CD4-positive, alpha-beta memory T cell (primary cell): ENCODE data around the gene ATXN7. TPM values are rescaled to one million over a fixed set of nuclear protein-coding genes. Genes with fewer than 3 reads are reported as not detected.

Experiments
- CTCF ChIA-PET: fragments of 350-600 bp; sonication (Branson Sonifier 250); formaldehyde crosslinking; loops from one replicate; lab custom pipeline; 2021; ENCODE audit warnings: inconsistent platforms; ENCODE audit not compliant: partially characterized antibody; lab: Charles Lee
- POLR2A ChIA-PET: fragments of 350-600 bp; sonication (Branson Sonifier 250); formaldehyde crosslinking; loops from one replicate; lab custom pipeline; 2021; ENCODE audit not compliant: partially characterized antibody; lab: Charles Lee
- DNase-seq, 5 donors: peaks; one replicate each; pipeline versions ENCODE4 v3.0.0 to v3.0.0-alpha.2; 2020 to 2022; ENCODE audit warnings: mixed read lengths in 1 of 5
- H3K27ac ChIP-seq: one replicate; pipeline ENCODE4 v1.7.0; 2013; ENCODE audit warnings: low read depth, low read length
- H3K27me3 ChIP-seq: 2 replicates; pipeline ENCODE4 v1.7.0; 2013; ENCODE audit warnings: mild to moderate bottlenecking, low read length, moderate library complexity; ENCODE audit not compliant: insufficient read depth
- H3K36me3 ChIP-seq: 2 replicates; pipeline ENCODE4 v1.7.0; 2013; ENCODE audit warnings: mild to moderate bottlenecking, low read length, moderate library complexity; ENCODE audit not compliant: insufficient read depth
- H3K4me1 ChIP-seq: 2 replicates; pipeline ENCODE4 v1.7.0; 2013; ENCODE audit warnings: mild to moderate bottlenecking, low read length, moderate library complexity; ENCODE audit not compliant: insufficient read depth
- H3K4me3 ChIP-seq, 2 donors: one replicate each; pipeline ENCODE4 v1.7.0; 2013; ENCODE audit warnings: low read length in 2 of 2, mild to moderate bottlenecking in 1 of 2
- H3K9me3 ChIP-seq, 2 donors: one replicate each; pipeline ENCODE4 v1.7.0; 2013; ENCODE audit warnings: low read length in 2 of 2, control low read depth in 1 of 2; ENCODE audit not compliant: control insufficient read depth in 1 of 2
- H3K27ac Mint-ChIP-seq, 7 donors: one replicate each; pipeline ENCODE4 v1.8.0; 2020 to 2021; ENCODE audit warnings: mixed read lengths in 7 of 7, mild to moderate bottlenecking in 6 of 7, inconsistent platforms in 3 of 7, moderate library complexity in 3 of 7
- H3K27me3 Mint-ChIP-seq, 2 donors: one replicate each; pipeline ENCODE4 v1.8.0; 2020 to 2021; ENCODE audit warnings: mixed read lengths in 2 of 2
- H3K36me3 Mint-ChIP-seq, 2 donors: one replicate each; pipeline ENCODE4 v1.8.0; 2020 to 2021; ENCODE audit warnings: mixed read lengths in 2 of 2, inconsistent platforms in 1 of 2, mild to moderate bottlenecking in 1 of 2
- H3K4me1 Mint-ChIP-seq, 4 donors: one replicate each; pipeline ENCODE4 v1.8.0; 2020 to 2021; ENCODE audit warnings: mixed read lengths in 4 of 4, mild to moderate bottlenecking in 1 of 4
- H3K4me3 Mint-ChIP-seq, 8 donors: one replicate each; pipeline ENCODE4 v1.8.0; 2020 to 2021; ENCODE audit warnings: mixed read lengths in 8 of 8, mild to moderate bottlenecking in 7 of 8, moderate library complexity in 6 of 8, inconsistent platforms in 3 of 8
- H3K9me3 Mint-ChIP-seq, 8 donors: one replicate each; pipeline ENCODE4 v1.8.0; 2020 to 2021; ENCODE audit warnings: mixed read lengths in 8 of 8, mild to moderate bottlenecking in 5 of 8, inconsistent platforms in 3 of 8, moderate library complexity in 1 of 8
- intact Hi-C: fragments of 100-400 bp; cut with micrococcal nuclease; formaldehyde crosslinking; loops from one replicate; pipeline ENCODE4 v1.15.1; 2023
- polyA plus RNA-seq, 2 donors: library from polyadenylated mRNA; unstranded; fragments of 300-500 nt; fragmentation: Illumina TruSeq; gene quantifications; one replicate each; pipeline ENCODE4 v1.2.3, GENCODE V29; 2021
- total RNA-seq, 2 experiments: library from RNA; stranded (reverse); gene quantifications; one replicate each; pipeline ENCODE4 v1.2.3, GENCODE V29; 2021

Gene ATXN7
- total and polyA plus RNA-seq, 4 experiments from 2014 or later = 13.4 to 160 (median 89.2) TPM

- Histone ChIP-seq H3K4me3 (no peak overlapping the region), H3K4me1 (peaks cover 63% of the 10 kb centered on the region), H3K36me3 (no peaks in the 10 kb centered on the region), H3K27me3 (no peaks in the 10 kb centered on the region), H3K9me3 (no peaks in the 10 kb centered on the region), H3K27ac (no peak overlapping the region)
- POLR2A ChIA-PET = interaction anchor here (1.5 kb wide), 1 partner anchor 11 kb away, joined by 6 read pairs; the partner anchor contains the start of genes ATXN7 and THOC7
- H3K4me1 Mint-ChIP-seq = peaks cover 53 to 83% (median 67%) of the 10 kb centered on the region in 4 donors
- no peak for DNase-seq
- intact Hi-C loops = no loop called here
- H3K27ac Mint-ChIP-seq = no peak overlapping the region
- H3K36me3 Mint-ChIP-seq = peaks cover 0 to 3% of the 10 kb centered on the region in 2 donors
- no peaks in the 10 kb centered on the region for H3K27me3 Mint-ChIP-seq
- H3K9me3 Mint-ChIP-seq = no peaks in the 10 kb centered on the region
- no peak overlapping the region for H3K4me3 Mint-ChIP-seq
- CTCF ChIA-PET = interaction anchor here (0.8 kb wide), 1 partner anchor 8 kb away, joined by 3 read pairs; no protein-coding TSS in a partner anchor
These were observed 11.1 kb downstream of the ATXN7 start for GRCh38 chr3:63874769-63875168.

GRCh38 chr3:63875510-63875909, 11.8 kb downstream of the ATXN7 start:
- H3K9me3 ChIP-seq = no peaks in the 10 kb centered on the region
- H3K4me3 ChIP-seq = no peak overlapping the region
- intact Hi-C loops = no loop called here
- Mint-ChIP-seq H3K27ac (peak overlapping the region in 4 of 7 donors; percentile 5 to 63 (median 12)), H3K36me3 (peaks cover 0 to 3% of the 10 kb centered on the region in 2 donors), H3K27me3 (no peaks in the 10 kb centered on the region), H3K9me3 (no peaks in the 10 kb centered on the region), H3K4me1 (peaks cover 56 to 83% (median 65%) of the 10 kb centered on the region in 4 donors), H3K4me3 (no peak overlapping the region)
- peaks cover 55% of the 10 kb centered on the region for H3K4me1 ChIP-seq
- DNase-seq = no peak
- no peaks in the 10 kb centered on the region for H3K27me3 ChIP-seq
- POLR2A ChIA-PET = interaction anchor here (1.5 kb wide), 1 partner anchor 12 kb away, joined by 6 read pairs; the partner anchor contains the start of genes ATXN7 and THOC7
- no peak overlapping the region for H3K27ac ChIP-seq
- CTCF ChIA-PET = no interaction called here
- no peaks in the 10 kb centered on the region for H3K36me3 ChIP-seq

GRCh38 chr3:63876260-63876659, 12.6 kb downstream of the ATXN7 start:
- no peaks in the 10 kb centered on the region for H3K27me3 ChIP-seq
- no peaks in the 10 kb centered on the region for H3K9me3 ChIP-seq
- H3K36me3 ChIP-seq = no peaks in the 10 kb centered on the region
- POLR2A ChIA-PET = interaction anchor here (0.9 to 1.1 kb wide), 2 partner anchors 11 to 13 kb away, joined by 3 read pairs; partner anchors contain the start of genes ATXN7 and THOC7
- H3K4me1 ChIP-seq = peaks cover 53% of the 10 kb centered on the region
- Mint-ChIP-seq H3K36me3 (peaks cover 0 to 3% of the 10 kb centered on the region in 2 donors), H3K4me3 (no peak overlapping the region), H3K27me3 (no peaks in the 10 kb centered on the region), H3K4me1 (peaks cover 56 to 84% (median 67%) of the 10 kb centered on the region in 4 donors), H3K27ac (peak overlapping the region in 1 of 7 donors; percentile 18), H3K9me3 (no peaks in the 10 kb centered on the region)
- intact Hi-C loops = no loop called here
- CTCF ChIA-PET = no interaction called here
- DNase-seq = no peak
- H3K4me3 ChIP-seq = no peak overlapping the region
- H3K27ac ChIP-seq = no peak overlapping the region

GRCh38 chr3:63877737-63878393, 14.2 kb downstream of the ATXN7 start:
- no peaks in the 10 kb centered on the region for H3K9me3 ChIP-seq
- H3K27me3 ChIP-seq = no peaks in the 10 kb centered on the region
- peak overlapping the region in 4 of 7 donors; percentile 5 to 71 (median 38) for H3K27ac Mint-ChIP-seq
- H3K4me1 ChIP-seq = peaks cover 46% of the 10 kb centered on the region
- H3K4me3 Mint-ChIP-seq = peak overlapping the region in 4 of 8 donors; percentile 7 to 50 (median 18)
- H3K36me3 Mint-ChIP-seq = no peaks in the 10 kb centered on the region
- no peaks in the 10 kb centered on the region for H3K27me3 Mint-ChIP-seq
- H3K4me1 Mint-ChIP-seq = peaks cover 52 to 89% (median 62%) of the 10 kb centered on the region in 4 donors
- DNase-seq = no peak
- ChIA-PET CTCF (interaction anchor here (1.7 kb wide), 1 partner anchor 20 kb away, joined by 4 read pairs; no protein-coding TSS in a partner anchor), POLR2A (no interaction called here)
- no peaks in the 10 kb centered on the region for H3K9me3 Mint-ChIP-seq
- intact Hi-C loops = no loop called here
- H3K36me3 ChIP-seq = no peaks in the 10 kb centered on the region
- no peak overlapping the region for H3K4me3 ChIP-seq
- no peak overlapping the region for H3K27ac ChIP-seq

- peaks cover 54 to 87% (median 64%) of the 10 kb centered on the region in 4 donors for H3K4me1 Mint-ChIP-seq
- H3K27me3 Mint-ChIP-seq = no peaks in the 10 kb centered on the region
- H3K4me1 ChIP-seq = peaks cover 46% of the 10 kb centered on the region
- no peaks in the 10 kb centered on the region for H3K9me3 ChIP-seq
- no peaks in the 10 kb centered on the region for H3K36me3 Mint-ChIP-seq
- intact Hi-C loops = no loop called here
- no peak overlapping the region for H3K4me3 Mint-ChIP-seq
- no peak for DNase-seq
- H3K27me3 ChIP-seq = no peaks in the 10 kb centered on the region
- ChIA-PET POLR2A (no interaction called here), CTCF (interaction anchor here (1.7 kb wide), 1 partner anchor 20 kb away, joined by 4 read pairs; no protein-coding TSS in a partner anchor)
- H3K36me3 ChIP-seq = no peaks in the 10 kb centered on the region
- H3K9me3 Mint-ChIP-seq = no peaks in the 10 kb centered on the region
- H3K27ac ChIP-seq = no peak overlapping the region
- no peak overlapping the region for H3K4me3 ChIP-seq
- H3K27ac Mint-ChIP-seq = peak overlapping the region; percentile 2 to 54 (median 8)
These were observed 14.9 kb downstream of the ATXN7 start for GRCh38 chr3:63878394-63879060.

- H3K4me1 Mint-ChIP-seq = peaks cover 47 to 81% (median 59%) of the 10 kb centered on the region in 4 donors
- intact Hi-C loops = no loop called here
- no peak overlapping the region for H3K4me3 ChIP-seq
- no peaks in the 10 kb centered on the region for H3K36me3 ChIP-seq
- no peaks in the 10 kb centered on the region for H3K27me3 ChIP-seq
- H3K9me3 Mint-ChIP-seq = no peaks in the 10 kb centered on the region
- no peak overlapping the region for H3K4me3 Mint-ChIP-seq
- H3K27me3 Mint-ChIP-seq = no peaks in the 10 kb centered on the region
- H3K9me3 ChIP-seq = no peaks in the 10 kb centered on the region
- peaks cover 39% of the 10 kb centered on the region for H3K4me1 ChIP-seq
- ChIA-PET CTCF (no interaction called here), POLR2A (no interaction called here)
- no peak overlapping the region for H3K27ac ChIP-seq
- peak overlapping the region in 2 of 7 donors; percentile 4 for H3K27ac Mint-ChIP-seq
- H3K36me3 Mint-ChIP-seq = peaks cover 0 to 2% of the 10 kb centered on the region in 2 donors
- DNase-seq = no peak
These were observed 17.0 kb downstream of the ATXN7 start for GRCh38 chr3:63880653-63881052.

GRCh38 chr3:63886858-63887257, 23.2 kb downstream of the ATXN7 start:
- CTCF ChIA-PET = no interaction called here
- POLR2A ChIA-PET = no interaction called here

More at GRCh38 chr3:63886858-63887257, 23.2 kb downstream of the ATXN7 start:
- Mint-ChIP-seq H3K27ac (peak overlapping the region in 3 of 7 donors; percentile 22 to 77 (median 33)), H3K36me3 (peaks cover 3 to 9% of the 10 kb centered on the region in 2 donors), H3K9me3 (no peaks in the 10 kb centered on the region), H3K4me3 (no peak overlapping the region), H3K4me1 (peaks cover 25 to 46% (median 39%) of the 10 kb centered on the region in 4 donors), H3K27me3 (no peaks in the 10 kb centered on the region)
- intact Hi-C loops = no loop called here
- Histone ChIP-seq H3K4me1 (peaks cover 5% of the 10 kb centered on the region), H3K27me3 (no peaks in the 10 kb centered on the region), H3K27ac (no peak overlapping the region), H3K9me3 (no peaks in the 10 kb centered on the region), H3K4me3 (no peak overlapping the region), H3K36me3 (no peaks in the 10 kb centered on the region)
- DNase-seq = no peak
